Esophagus (tissue), 2 donors: ENCODE data around the gene FBXO41. TPM values are rescaled to one million over a fixed set of nuclear protein-coding genes. Genes with fewer than 3 reads are reported as not detected.
A peak's percentile ranks its signal among the peaks of the same experiment; 100 is the strongest.

Experiments used
- H3K27ac ChIP-seq, 2 donors: one replicate each; pipeline ENCODE4 v1.5.1; 2013; ENCODE audit warnings: low read depth in 2 of 2, mild to moderate bottlenecking in 2 of 2, inconsistent platforms in 1 of 2, low read length in 1 of 2, moderate library complexity in 1 of 2
- H3K27me3 ChIP-seq, 2 donors: one replicate each; pipeline ENCODE4 v1.6.1; 2013; ENCODE audit warnings: low read length in 2 of 2, control low read depth in 1 of 2, mild to moderate bottlenecking in 1 of 2; ENCODE audit not compliant: insufficient read depth in 2 of 2, control insufficient read depth in 1 of 2
- H3K36me3 ChIP-seq, 2 donors: one replicate each; pipeline ENCODE4 v1.6.1; 2013; ENCODE audit warnings: low read length in 1 of 2; ENCODE audit not compliant: control insufficient read depth in 2 of 2, insufficient read depth in 2 of 2
- H3K4me1 ChIP-seq, 2 donors: one replicate each; pipeline ENCODE4 v1.6.1; 2013; ENCODE audit warnings: low read length in 1 of 2; ENCODE audit not compliant: control insufficient read depth in 2 of 2, insufficient read depth in 2 of 2
- H3K4me3 ChIP-seq, 2 donors: one replicate each; pipeline ENCODE4 v1.5.1; 2013; ENCODE audit warnings: low read length in 2 of 2, mild to moderate bottlenecking in 2 of 2, low read depth in 1 of 2, moderate library complexity in 1 of 2
- H3K9me3 ChIP-seq, 2 donors: one replicate each; pipeline ENCODE4 v1.6.1; 2013; ENCODE audit warnings: mild to moderate bottlenecking in 2 of 2, low read depth in 1 of 2, low read length in 1 of 2, moderate library complexity in 1 of 2; ENCODE audit not compliant: control insufficient read depth in 2 of 2, insufficient read depth in 1 of 2
- WGBS, 2 donors: extraction: QIAGEN DNeasy Blood & Tissue Kit; methylation state at CpG; one replicate each; pipeline ENCODE4 v1.1.7; 2013; 5-methylcytosine and 5-hydroxymethylcytosine counted together
- polyA plus RNA-seq, 2 donors: library from polyadenylated mRNA; stranded (reverse); fragments of 200-250 nt; gene quantifications; one replicate each; pipeline ENCODE4 v1.2.3, GENCODE V29; 2013
- donor health status: healthy with polysubstance abuse.
- donor health status: Bipolar disorder and iron deficiency.

FBXO41 gene
- polyA plus RNA-seq, 2 donors = 0.72 to 0.92 TPM

GRCh38 chr2:73218298-73218697, 66.0 kb downstream of the FBXO41 start:
- Histone ChIP-seq H3K4me3 (no peak overlapping the region), H3K27ac (no peak overlapping the region), H3K4me1 (no peaks in the 10 kb centered on the region), H3K9me3 (no peaks in the 10 kb centered on the region), H3K27me3 (no peaks in the 10 kb centered on the region), H3K36me3 (peaks cover 0 to 21% of the 10 kb centered on the region in 2 donors)

GRCh38 chr2:73217826-73218225, 66.5 kb downstream of the FBXO41 start:
- no peak overlapping the region for H3K27ac ChIP-seq
- no peaks in the 10 kb centered on the region for H3K27me3 ChIP-seq
- 75 to 80% methylated on average over 2 of the region's 2 CpGs for WGBS, 2 donors
- H3K36me3 ChIP-seq = peaks cover 0 to 18% of the 10 kb centered on the region in 2 donors
- H3K4me1 ChIP-seq = no peaks in the 10 kb centered on the region
- no peak overlapping the region for H3K4me3 ChIP-seq
- no peaks in the 10 kb centered on the region for H3K9me3 ChIP-seq

- H3K36me3 ChIP-seq = peaks cover 0 to 16% of the 10 kb centered on the region in 2 donors
- no peaks in the 10 kb centered on the region for H3K4me1 ChIP-seq
- H3K9me3 ChIP-seq = no peaks in the 10 kb centered on the region
- H3K27me3 ChIP-seq = no peaks in the 10 kb centered on the region
- H3K27ac ChIP-seq = no peak overlapping the region
- H3K4me3 ChIP-seq = no peak overlapping the region
- WGBS, 2 donors = 93 to 95% methylated on average over 5 of the region's 5 CpGs
These were observed 67.1 kb downstream of the FBXO41 start for GRCh38 chr2:73217160-73217559.

GRCh38 chr2:73215254-73215653, 69.0 kb downstream of the FBXO41 start:
- Histone ChIP-seq H3K4me1 (no peaks in the 10 kb centered on the region), H3K9me3 (no peaks in the 10 kb centered on the region), H3K27ac (no peak overlapping the region), H3K27me3 (no peaks in the 10 kb centered on the region), H3K4me3 (no peak overlapping the region), H3K36me3 (peaks cover 0 to 11% of the 10 kb centered on the region in 2 donors)
- WGBS, 2 donors = 70 to 72% methylated on average over 4 of the region's 4 CpGs

- Histone ChIP-seq H3K27ac (peak within 1 kb of the TSS; percentile 47 to 60), H3K4me1 (no peaks in the 10 kb centered on the region), H3K36me3 (peaks cover 0 to 5% of the 10 kb centered on the region in 2 donors), H3K9me3 (no peaks in the 10 kb centered on the region), H3K4me3 (peak within 1 kb of the TSS; percentile 82 to 91), H3K27me3 (no peaks in the 10 kb centered on the region)
- WGBS, 2 donors = 1% methylated on average over 64 of the region's 64 CpGs
These were observed 69.9 kb downstream of the FBXO41 start, which contains the start of gene SMYD5 for GRCh38 chr2:73214120-73215035. Gene SMYD5, plus strand, starts transcription at chr2:73214245. Its CDS starts 22 bp downstream, at chr2:73214267.

GRCh38 chr2:73212448-73213176, 71.7 kb downstream of the FBXO41 start:
- Histone ChIP-seq H3K4me1 (no peaks in the 10 kb centered on the region), H3K36me3 (no peaks in the 10 kb centered on the region), H3K9me3 (no peaks in the 10 kb centered on the region), H3K27me3 (no peaks in the 10 kb centered on the region), H3K27ac (no peak overlapping the region), H3K4me3 (no peak overlapping the region)
- WGBS, 2 donors = 52 to 54% methylated on average over 20 of the region's 20 CpGs

- H3K9me3 ChIP-seq = no peaks in the 10 kb centered on the region
- no peak overlapping the region for H3K4me3 ChIP-seq
- no peaks in the 10 kb centered on the region for H3K36me3 ChIP-seq
- no peaks in the 10 kb centered on the region for H3K27me3 ChIP-seq
- 74 to 78% methylated on average over 7 of the region's 7 CpGs for WGBS, 2 donors
- H3K4me1 ChIP-seq = no peaks in the 10 kb centered on the region
- no peak overlapping the region for H3K27ac ChIP-seq
These were observed 72.2 kb downstream of the FBXO41 start for GRCh38 chr2:73212098-73212447.

- no peaks in the 10 kb centered on the region for H3K4me1 ChIP-seq
- no peak overlapping the region for H3K4me3 ChIP-seq
- H3K36me3 ChIP-seq = no peaks in the 10 kb centered on the region
- H3K9me3 ChIP-seq = no peaks in the 10 kb centered on the region
- WGBS, 2 donors = 91% methylated on average over 6 of the region's 6 CpGs
- H3K27me3 ChIP-seq = no peaks in the 10 kb centered on the region
- no peak overlapping the region for H3K27ac ChIP-seq
These were observed 73.6 kb downstream of the FBXO41 start for GRCh38 chr2:73210696-73211095.

- no peaks in the 10 kb centered on the region for H3K4me1 ChIP-seq
- WGBS, 2 donors = 88 to 90% methylated on average over 4 of the region's 4 CpGs
- no peaks in the 10 kb centered on the region for H3K36me3 ChIP-seq
- no peaks in the 10 kb centered on the region for H3K9me3 ChIP-seq
- no peak overlapping the region for H3K27ac ChIP-seq
- no peak overlapping the region for H3K4me3 ChIP-seq
- no peaks in the 10 kb centered on the region for H3K27me3 ChIP-seq
These were observed 74.3 kb downstream of the FBXO41 start for GRCh38 chr2:73210019-73210418.
